Measurements from ENCODE around the gene ROBO2. TPM values are rescaled to one million over a fixed set of nuclear protein-coding genes. Genes with fewer than 3 reads are reported as not detected.

Gene ROBO2, protein sequence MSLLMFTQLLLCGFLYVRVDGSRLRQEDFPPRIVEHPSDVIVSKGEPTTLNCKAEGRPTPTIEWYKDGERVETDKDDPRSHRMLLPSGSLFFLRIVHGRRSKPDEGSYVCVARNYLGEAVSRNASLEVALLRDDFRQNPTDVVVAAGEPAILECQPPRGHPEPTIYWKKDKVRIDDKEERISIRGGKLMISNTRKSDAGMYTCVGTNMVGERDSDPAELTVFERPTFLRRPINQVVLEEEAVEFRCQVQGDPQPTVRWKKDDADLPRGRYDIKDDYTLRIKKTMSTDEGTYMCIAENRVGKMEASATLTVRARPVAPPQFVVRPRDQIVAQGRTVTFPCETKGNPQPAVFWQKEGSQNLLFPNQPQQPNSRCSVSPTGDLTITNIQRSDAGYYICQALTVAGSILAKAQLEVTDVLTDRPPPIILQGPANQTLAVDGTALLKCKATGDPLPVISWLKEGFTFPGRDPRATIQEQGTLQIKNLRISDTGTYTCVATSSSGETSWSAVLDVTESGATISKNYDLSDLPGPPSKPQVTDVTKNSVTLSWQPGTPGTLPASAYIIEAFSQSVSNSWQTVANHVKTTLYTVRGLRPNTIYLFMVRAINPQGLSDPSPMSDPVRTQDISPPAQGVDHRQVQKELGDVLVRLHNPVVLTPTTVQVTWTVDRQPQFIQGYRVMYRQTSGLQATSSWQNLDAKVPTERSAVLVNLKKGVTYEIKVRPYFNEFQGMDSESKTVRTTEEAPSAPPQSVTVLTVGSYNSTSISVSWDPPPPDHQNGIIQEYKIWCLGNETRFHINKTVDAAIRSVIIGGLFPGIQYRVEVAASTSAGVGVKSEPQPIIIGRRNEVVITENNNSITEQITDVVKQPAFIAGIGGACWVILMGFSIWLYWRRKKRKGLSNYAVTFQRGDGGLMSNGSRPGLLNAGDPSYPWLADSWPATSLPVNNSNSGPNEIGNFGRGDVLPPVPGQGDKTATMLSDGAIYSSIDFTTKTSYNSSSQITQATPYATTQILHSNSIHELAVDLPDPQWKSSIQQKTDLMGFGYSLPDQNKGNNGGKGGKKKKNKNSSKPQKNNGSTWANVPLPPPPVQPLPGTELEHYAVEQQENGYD (N-terminal part only)
- total RNA-seq, result 0.56 TPM in 1 of 2 replicates, not detected in the other

DNA sequence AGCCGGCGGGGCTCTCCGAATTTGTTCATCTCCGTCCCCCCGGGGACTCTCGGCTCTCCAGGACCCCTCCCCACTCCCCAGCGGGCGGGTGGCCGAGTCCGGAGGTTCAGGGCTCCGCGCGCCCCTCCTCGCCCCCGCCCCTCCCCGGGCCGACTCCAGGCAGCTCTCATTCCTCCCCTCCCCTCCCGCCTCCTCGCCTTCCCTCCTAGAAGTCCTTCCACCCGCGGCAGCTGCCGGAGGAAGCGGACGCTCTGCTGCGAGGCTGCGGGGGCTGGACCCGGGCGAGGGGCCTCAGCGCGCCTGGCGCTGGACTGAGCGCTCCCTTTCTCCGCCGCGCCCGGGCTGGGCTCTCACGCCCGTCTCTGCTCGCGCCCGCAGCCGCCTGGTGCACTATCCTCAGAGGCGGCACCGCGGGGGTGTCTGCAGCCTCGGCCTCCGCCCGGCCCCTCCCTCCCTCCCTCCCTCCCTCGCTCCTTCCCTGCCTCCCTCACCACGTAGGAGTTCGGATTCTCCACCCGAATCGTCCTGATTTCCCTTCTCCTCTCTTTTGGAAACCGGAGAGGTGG lies at the start of gene ROBO2:
TSS of gene ROBO2 (plus strand) at position 494 of the 566 bp plus-strand sequence. CDS start 687 bp downstream, outside the sequence.

All from endothelial cell of coronary artery (primary cell).